Liver (tissue), 9 donors: ENCODE measurements around the gene IFT122. TPM values are rescaled to one million over a fixed set of nuclear protein-coding genes. Genes with fewer than 3 reads are reported as not detected.

ENCODE experiments used
- DNase-seq: peaks from one replicate; pipeline ENCODE4 v3.0.0-alpha.2; 2017; ENCODE audit warnings: low spot score
- H3K27ac ChIP-seq, 2 donors: one replicate each; pipeline ENCODE4 v1.7.0; 2013; ENCODE audit warnings: inconsistent platforms in 2 of 2, low read length in 2 of 2, control low read depth in 1 of 2, low read depth in 1 of 2, mild to moderate bottlenecking in 1 of 2
- H3K27me3 ChIP-seq, 4 donors: one replicate each; pipeline versions ENCODE4 v1.6.1 to v1.7.0; 2013; ENCODE audit warnings: low read length in 3 of 4, inconsistent platforms in 1 of 4, mild to moderate bottlenecking in 1 of 4, moderate library complexity in 1 of 4; ENCODE audit not compliant: control insufficient read depth in 4 of 4, insufficient read depth in 4 of 4
- H3K36me3 ChIP-seq, 4 donors: one replicate each; pipeline versions ENCODE4 v1.6.1 to v1.7.0; 2013; ENCODE audit warnings: low read length in 3 of 4, mild to moderate bottlenecking in 3 of 4, low read depth in 1 of 4, moderate library complexity in 1 of 4; ENCODE audit not compliant: control insufficient read depth in 4 of 4, insufficient read depth in 3 of 4
- H3K4me1 ChIP-seq, 4 donors: one replicate each; pipeline versions ENCODE4 v1.6.1 to v1.7.0; 2013; ENCODE audit warnings: low read length in 3 of 4, mild to moderate bottlenecking in 3 of 4, moderate library complexity in 1 of 4; ENCODE audit not compliant: control insufficient read depth in 4 of 4, insufficient read depth in 4 of 4
- H3K4me3 ChIP-seq, 3 donors: one replicate each; pipeline versions ENCODE4 v1.6.1 to v1.7.0; 2013; ENCODE audit warnings: low read length in 3 of 3, control low read depth in 1 of 3, low read depth in 1 of 3, mild to moderate bottlenecking in 1 of 3
- H3K9ac ChIP-seq, 2 donors: one replicate each; pipeline ENCODE4 v1.7.0; 2013; ENCODE audit warnings: low read length in 2 of 2, mild to moderate bottlenecking in 2 of 2, moderate library complexity in 2 of 2, control low read depth in 1 of 2, low read depth in 1 of 2
- H3K9me3 ChIP-seq, 4 donors: one replicate each; pipeline versions ENCODE4 v1.6.1 to v1.7.0; 2013; ENCODE audit warnings: low read length in 3 of 4; ENCODE audit not compliant: control insufficient read depth in 4 of 4
- ATF3 ChIP-seq: IDR thresholded peaks from 2 replicates; pipeline ENCODE4 v1.6.1; 2016; ENCODE audit warnings: antibody characterized with exemption
- FOXA1 ChIP-seq: IDR thresholded peaks from 2 replicates; pipeline ENCODE4 v1.6.1; 2016; ENCODE audit warnings: antibody characterized with exemption
- FOXA2 ChIP-seq: IDR thresholded peaks from 2 replicates; pipeline ENCODE4 v1.6.1; 2016; ENCODE audit warnings: antibody characterized with exemption
- GABPA ChIP-seq, 2 donors: IDR thresholded peaks in 1 of 2; conservative IDR thresholded peaks in 1 of 2; 2 replicates each; pipeline ENCODE4 v1.6.1; 2016; ENCODE audit warnings: antibody characterized with exemption in 2 of 2, mild to moderate bottlenecking in 1 of 2, moderate library complexity in 1 of 2
- HNF4A ChIP-seq, 2 donors: conservative IDR thresholded peaks; 2 replicates each; pipeline ENCODE4 v1.6.1; 2016; ENCODE audit warnings: antibody characterized with exemption in 2 of 2, mild to moderate bottlenecking in 2 of 2
- HNF4G ChIP-seq: IDR thresholded peaks from 2 replicates; pipeline ENCODE4 v1.6.1; 2016; ENCODE audit warnings: antibody characterized with exemption
- JUND ChIP-seq, 2 donors: IDR thresholded peaks; 2 replicates each; pipeline ENCODE4 v1.6.1; 2016; ENCODE audit warnings: antibody characterized with exemption in 2 of 2
- MAX ChIP-seq: IDR thresholded peaks from 2 replicates; pipeline ENCODE4 v1.6.1; 2016; ENCODE audit warnings: antibody characterized with exemption
- NR2F2 ChIP-seq: IDR thresholded peaks from 2 replicates; pipeline ENCODE4 v1.6.1; 2016; ENCODE audit warnings: antibody characterized with exemption
- RAD21 ChIP-seq, 2 donors: IDR thresholded peaks; 2 replicates each; pipeline ENCODE4 v1.6.1; 2016; ENCODE audit warnings: antibody characterized with exemption in 2 of 2, mild to moderate bottlenecking in 2 of 2
- REST ChIP-seq: IDR thresholded peaks from 2 replicates; pipeline ENCODE4 v1.6.1; 2016; ENCODE audit warnings: antibody characterized with exemption, mild to moderate bottlenecking
- SP1 ChIP-seq: IDR thresholded peaks from 2 replicates; pipeline ENCODE4 v1.6.1; 2018; ENCODE audit warnings: antibody characterized with exemption, mild to moderate bottlenecking
- TAF1 ChIP-seq: conservative IDR thresholded peaks from 2 replicates; pipeline ENCODE4 v1.6.1; 2016; ENCODE audit warnings: antibody characterized with exemption, mild to moderate bottlenecking
- YY1 ChIP-seq: IDR thresholded peaks from 2 replicates; pipeline ENCODE4 v1.6.1; 2016; ENCODE audit warnings: antibody characterized with exemption, mild to moderate bottlenecking
- WGBS: extraction: QIAGEN DNeasy Blood & Tissue Kit; methylation state at CpG from one replicate; pipeline ENCODE4 v1.1.7; 2013; 5-methylcytosine and 5-hydroxymethylcytosine counted together
- polyA plus RNA-seq, 2 donors: library from polyadenylated mRNA; stranded (reverse) in 1 of 2; unstranded in 1 of 2; fragments of 200-250 nt in 1 of 2; fragments of >200 nt in 1 of 2; fragmentation: Nextera tagmentation in 1 of 2; extraction: Ambion mirVana in 1 of 2; gene quantifications; one replicate each; pipeline versions ENCODE4 v1.2.1 to v1.2.3, GENCODE V29; 2013 to 2015
- total RNA-seq, 2 donors: library from RNA; depleted of rRNA; stranded (reverse); fragments of >200 nt; gene quantifications; one replicate each; pipeline ENCODE4 v1.2.3, GENCODE V29; 2014
- TF ChIP-seq, protein P1 (sequence below): fragments of 150-350 bp; IDR thresholded peaks from 2 replicates; pipeline ENCODE4 v1.5.1; 2017; ENCODE audit warnings: improper control_type of control experiment, low read depth, low read length; ENCODE audit not compliant: missing input control
- donor health status: healthy.
- donor health status: healthy.
- donor health status: healthy.
- donor health status: healthy.
- donor health status: healthy.

The IFT122 gene
- total and polyA plus RNA-seq, 4 donors = 3.3 to 25.8 (median 10.6) TPM

DNA sequence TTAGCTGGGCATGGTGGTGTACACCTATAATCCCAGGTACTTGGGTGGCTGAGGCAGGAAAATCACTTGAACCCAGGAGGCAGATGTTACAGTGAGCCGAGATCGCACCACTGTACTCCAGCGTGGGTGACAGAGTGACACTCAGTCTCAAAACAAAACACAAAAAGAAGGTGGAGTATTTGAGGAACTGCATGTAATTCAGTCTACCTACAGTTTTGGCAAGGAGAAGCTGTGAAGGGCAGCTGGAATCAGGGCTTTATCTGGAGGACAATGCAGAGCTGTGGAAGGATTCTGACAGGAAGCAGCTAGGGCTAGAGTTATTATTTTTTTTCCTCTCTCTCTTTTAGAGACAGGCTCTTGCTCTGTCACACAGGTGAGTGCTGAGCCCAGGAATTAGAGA lies 109.8 kb downstream of the IFT122 start:
- no peaks in the 10 kb centered on the region for H3K27me3 ChIP-seq
- no peaks in the 10 kb centered on the region for H3K36me3 ChIP-seq
- no peak for DNase-seq
- no peak overlapping the region for H3K27ac ChIP-seq
- peaks cover 0 to 7% (median 2%) of the 10 kb centered on the region in 4 donors for H3K4me1 ChIP-seq
- TF ChIP-seq, protein P1, sequence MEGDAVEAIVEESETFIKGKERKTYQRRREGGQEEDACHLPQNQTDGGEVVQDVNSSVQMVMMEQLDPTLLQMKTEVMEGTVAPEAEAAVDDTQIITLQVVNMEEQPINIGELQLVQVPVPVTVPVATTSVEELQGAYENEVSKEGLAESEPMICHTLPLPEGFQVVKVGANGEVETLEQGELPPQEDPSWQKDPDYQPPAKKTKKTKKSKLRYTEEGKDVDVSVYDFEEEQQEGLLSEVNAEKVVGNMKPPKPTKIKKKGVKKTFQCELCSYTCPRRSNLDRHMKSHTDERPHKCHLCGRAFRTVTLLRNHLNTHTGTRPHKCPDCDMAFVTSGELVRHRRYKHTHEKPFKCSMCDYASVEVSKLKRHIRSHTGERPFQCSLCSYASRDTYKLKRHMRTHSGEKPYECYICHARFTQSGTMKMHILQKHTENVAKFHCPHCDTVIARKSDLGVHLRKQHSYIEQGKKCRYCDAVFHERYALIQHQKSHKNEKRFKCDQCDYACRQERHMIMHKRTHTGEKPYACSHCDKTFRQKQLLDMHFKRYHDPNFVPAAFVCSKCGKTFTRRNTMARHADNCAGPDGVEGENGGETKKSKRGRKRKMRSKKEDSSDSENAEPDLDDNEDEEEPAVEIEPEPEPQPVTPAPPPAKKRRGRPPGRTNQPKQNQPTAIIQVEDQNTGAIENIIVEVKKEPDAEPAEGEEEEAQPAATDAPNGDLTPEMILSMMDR = no peak
- TF ChIP-seq JUND (IDR thresholded peaks at IDR 0.05) (no peak), FOXA1 (no peak), SP1 (no peak), REST (no peak), RAD21 (IDR thresholded peaks at IDR 0.05) (no peak), YY1 (no peak), HNF4G (no peak), FOXA2 (no peak), GABPA (IDR thresholded peaks at IDR 0.05 in 1 of 2, conservative IDR thresholded peaks at IDR 0.05 in 1 of 2) (no peak), NR2F2 (no peak), ATF3 (no peak), HNF4A (conservative IDR thresholded peaks at IDR 0.05) (no peak), TAF1 (no peak), MAX (no peak)
- 90% methylated on average over 3 of the region's 3 CpGs for WGBS
- no peak overlapping the region for H3K4me3 ChIP-seq
- no peaks in the 10 kb centered on the region for H3K9me3 ChIP-seq
- H3K9ac ChIP-seq = no peak overlapping the region

GRCh38 chr3:129552287-129553050 lies 112.4 kb downstream of the IFT122 start:
- Histone ChIP-seq H3K27me3 (no peaks in the 10 kb centered on the region), H3K4me1 (peaks cover 0 to 7% (median 2%) of the 10 kb centered on the region in 4 donors), H3K27ac (no peak overlapping the region), H3K36me3 (no peaks in the 10 kb centered on the region), H3K9ac (no peak overlapping the region), H3K9me3 (no peaks in the 10 kb centered on the region), H3K4me3 (no peak overlapping the region)
- 81% methylated on average over 10 of the region's 10 CpGs for WGBS
- no peak for DNase-seq
- TF ChIP-seq SP1 (no peak), HNF4G (no peak), JUND (IDR thresholded peaks at IDR 0.05) (no peak)
